ENCODE data around the gene TRDN.
"Not testable (repeated sequence)": the region's sequence is repeated elsewhere in the genome, so short reads cannot be mapped to it uniquely, and the experiment has no call there.

Gene TRDN

DNA sequence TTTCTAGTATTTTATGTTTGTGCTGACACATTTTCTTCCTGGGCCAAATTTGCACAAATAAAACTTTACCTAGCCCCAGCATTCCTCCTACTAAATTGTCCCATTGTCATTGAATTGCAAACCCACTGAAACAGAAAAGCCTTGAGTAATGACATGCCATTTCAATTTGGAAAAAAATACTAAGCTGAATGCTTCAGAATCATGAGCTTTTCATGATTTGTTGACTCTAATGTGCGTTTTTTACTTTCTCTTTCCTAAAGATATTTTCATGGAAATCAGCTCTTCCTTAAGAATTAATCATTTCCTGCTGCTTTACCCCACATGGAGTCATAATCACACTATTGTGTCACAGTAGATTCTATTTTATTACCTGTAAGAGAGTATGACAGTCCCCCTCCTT is 47.4 kb downstream of the TRDN start:
- H3K4me3 ChIP-seq (ENCODE audit: low read length) = no peak overlapping the region
- TF ChIP-seq, protein P1, sequence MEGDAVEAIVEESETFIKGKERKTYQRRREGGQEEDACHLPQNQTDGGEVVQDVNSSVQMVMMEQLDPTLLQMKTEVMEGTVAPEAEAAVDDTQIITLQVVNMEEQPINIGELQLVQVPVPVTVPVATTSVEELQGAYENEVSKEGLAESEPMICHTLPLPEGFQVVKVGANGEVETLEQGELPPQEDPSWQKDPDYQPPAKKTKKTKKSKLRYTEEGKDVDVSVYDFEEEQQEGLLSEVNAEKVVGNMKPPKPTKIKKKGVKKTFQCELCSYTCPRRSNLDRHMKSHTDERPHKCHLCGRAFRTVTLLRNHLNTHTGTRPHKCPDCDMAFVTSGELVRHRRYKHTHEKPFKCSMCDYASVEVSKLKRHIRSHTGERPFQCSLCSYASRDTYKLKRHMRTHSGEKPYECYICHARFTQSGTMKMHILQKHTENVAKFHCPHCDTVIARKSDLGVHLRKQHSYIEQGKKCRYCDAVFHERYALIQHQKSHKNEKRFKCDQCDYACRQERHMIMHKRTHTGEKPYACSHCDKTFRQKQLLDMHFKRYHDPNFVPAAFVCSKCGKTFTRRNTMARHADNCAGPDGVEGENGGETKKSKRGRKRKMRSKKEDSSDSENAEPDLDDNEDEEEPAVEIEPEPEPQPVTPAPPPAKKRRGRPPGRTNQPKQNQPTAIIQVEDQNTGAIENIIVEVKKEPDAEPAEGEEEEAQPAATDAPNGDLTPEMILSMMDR (conservative IDR thresholded peaks at IDR 0.05; ENCODE audit: low read depth, low read length) = no peak
- DNase-seq (ENCODE audit: low read depth) = no peak

DNA sequence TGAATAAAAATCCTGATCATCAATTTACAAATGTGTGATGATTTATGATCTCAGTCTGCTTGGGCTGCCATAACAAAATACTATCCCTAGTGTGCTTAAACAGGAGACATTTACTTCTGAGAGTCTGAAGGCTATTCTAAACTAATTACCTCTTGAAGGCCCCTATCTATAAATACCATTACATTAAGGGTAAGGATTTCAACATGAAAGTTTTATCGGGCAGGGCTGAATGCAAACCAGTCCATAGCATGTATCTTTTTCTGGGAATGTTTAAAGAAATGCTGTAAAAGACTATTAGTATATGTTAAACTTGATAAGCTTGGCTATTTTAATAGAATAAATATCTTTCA is 48.2 kb downstream of the TRDN start:
- H3K4me3 ChIP-seq (ENCODE audit: low read length) = no peak overlapping the region
- no peak for DNase-seq (ENCODE audit: low read depth)
- TF ChIP-seq, protein P1 (conservative IDR thresholded peaks at IDR 0.05; ENCODE audit: low read depth, low read length) = no peak

DNA sequence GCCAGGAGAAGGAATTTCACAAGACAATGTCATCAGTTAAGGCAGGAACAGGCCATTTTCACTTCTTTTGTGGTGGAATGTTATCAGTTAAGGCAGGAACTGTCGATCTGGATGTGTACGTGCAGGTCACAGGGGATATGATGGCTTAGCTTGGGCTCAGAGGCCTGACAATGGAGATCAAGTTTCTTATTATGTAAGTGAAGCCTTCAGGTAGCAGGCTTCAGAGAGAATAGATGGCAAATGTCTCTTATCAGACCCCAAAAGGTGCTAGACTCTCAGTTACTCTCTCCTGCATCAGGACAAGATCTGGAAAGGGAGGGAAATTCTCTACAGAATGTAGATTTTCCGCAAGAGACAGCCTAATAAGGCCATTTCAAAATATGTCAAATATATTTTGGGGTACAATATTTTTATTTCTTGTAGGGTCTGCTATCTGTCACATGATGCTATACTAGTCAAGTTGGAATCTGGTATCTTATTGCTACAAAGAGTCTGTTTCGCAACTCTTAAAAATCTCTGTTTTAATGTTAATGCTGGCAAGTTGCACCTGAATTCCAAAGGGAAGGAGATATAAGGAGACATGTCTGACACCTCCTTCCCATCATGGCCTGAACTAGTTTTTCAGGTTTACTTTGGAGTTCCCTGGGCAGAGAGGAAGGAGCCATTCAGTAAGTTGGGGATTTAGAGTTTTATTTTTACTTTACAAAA is 48.8 kb downstream of the TRDN start:
- DNase-seq (ENCODE audit: low read depth) = no peak
- TF ChIP-seq, protein P1 (conservative IDR thresholded peaks at IDR 0.05; ENCODE audit: low read depth, low read length) = no peak
- H3K4me3 ChIP-seq (ENCODE audit: low read length) = no peak overlapping the region

DNA sequence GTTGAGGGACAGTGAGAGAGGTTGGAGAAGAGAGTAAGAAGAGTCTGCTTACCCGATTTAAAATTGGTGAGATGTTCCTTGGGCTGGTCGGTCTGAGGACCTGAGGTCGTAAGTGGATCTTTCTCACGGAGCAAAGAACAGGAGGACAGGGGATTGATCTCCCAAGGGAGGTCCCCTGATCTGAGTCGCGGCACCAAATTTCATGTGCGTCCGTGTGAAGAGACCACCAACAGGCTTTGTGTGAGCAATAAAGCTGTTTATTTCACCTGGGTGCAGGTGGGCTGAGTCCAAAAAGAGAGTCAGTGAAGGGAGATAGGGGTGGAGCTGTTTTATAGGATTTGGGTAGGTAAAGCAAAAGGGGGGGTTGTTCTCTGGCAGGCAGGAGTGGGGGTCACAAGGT is 49.3 kb downstream of the TRDN start:
- not testable (repeated sequence) for H3K4me3 ChIP-seq (ENCODE audit: low read length); DNase-seq (ENCODE audit: low read depth)

DNA sequence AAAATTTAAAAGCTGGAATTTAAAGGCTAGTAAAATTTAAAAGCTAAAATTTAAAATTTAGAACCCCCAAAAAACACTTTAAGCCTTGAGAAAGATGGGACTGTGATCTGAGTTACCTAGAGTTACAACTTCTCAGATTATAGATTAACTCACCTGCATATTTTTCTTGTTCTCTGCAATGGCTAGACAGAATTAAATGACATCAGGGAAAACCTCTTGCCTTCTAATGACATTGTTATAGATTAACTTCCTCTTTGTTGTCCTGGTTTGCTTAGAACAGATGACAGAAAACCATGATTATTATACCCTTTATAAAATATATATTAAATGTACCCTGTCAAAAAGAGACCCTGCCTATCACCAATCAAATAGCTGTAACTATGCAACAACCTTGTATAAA is 56.4 kb downstream of the TRDN start:
- no peak overlapping the region for H3K4me3 ChIP-seq (ENCODE audit: low read length)
- TF ChIP-seq, protein P1 (conservative IDR thresholded peaks at IDR 0.05; ENCODE audit: low read depth, low read length) = no peak
- DNase-seq (ENCODE audit: low read depth) = no peak

DNA sequence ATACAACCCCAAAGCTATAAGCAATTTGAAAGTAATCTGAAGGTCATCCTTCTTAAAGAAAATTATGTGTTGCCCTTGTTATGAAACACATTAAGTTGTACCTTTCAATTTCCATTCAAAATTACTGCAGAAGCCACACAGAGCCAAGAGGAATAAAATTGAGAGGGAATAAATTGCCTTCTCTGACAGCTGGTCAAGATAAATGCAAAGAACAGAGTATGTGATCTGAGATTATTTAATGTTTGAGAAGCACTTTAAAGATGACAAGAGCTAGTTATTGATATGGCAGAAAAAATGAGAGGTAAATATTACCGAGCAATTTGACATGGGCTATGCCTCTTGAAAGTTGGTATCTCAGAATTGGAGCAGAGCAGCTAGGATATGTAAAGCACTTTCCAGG is 61.6 kb downstream of the TRDN start:
- no peak overlapping the region for H3K4me3 ChIP-seq (ENCODE audit: low read length)
- DNase-seq (ENCODE audit: low read depth) = no peak
- TF ChIP-seq, protein P1 (conservative IDR thresholded peaks at IDR 0.05; ENCODE audit: low read depth, low read length) = no peak

DNA sequence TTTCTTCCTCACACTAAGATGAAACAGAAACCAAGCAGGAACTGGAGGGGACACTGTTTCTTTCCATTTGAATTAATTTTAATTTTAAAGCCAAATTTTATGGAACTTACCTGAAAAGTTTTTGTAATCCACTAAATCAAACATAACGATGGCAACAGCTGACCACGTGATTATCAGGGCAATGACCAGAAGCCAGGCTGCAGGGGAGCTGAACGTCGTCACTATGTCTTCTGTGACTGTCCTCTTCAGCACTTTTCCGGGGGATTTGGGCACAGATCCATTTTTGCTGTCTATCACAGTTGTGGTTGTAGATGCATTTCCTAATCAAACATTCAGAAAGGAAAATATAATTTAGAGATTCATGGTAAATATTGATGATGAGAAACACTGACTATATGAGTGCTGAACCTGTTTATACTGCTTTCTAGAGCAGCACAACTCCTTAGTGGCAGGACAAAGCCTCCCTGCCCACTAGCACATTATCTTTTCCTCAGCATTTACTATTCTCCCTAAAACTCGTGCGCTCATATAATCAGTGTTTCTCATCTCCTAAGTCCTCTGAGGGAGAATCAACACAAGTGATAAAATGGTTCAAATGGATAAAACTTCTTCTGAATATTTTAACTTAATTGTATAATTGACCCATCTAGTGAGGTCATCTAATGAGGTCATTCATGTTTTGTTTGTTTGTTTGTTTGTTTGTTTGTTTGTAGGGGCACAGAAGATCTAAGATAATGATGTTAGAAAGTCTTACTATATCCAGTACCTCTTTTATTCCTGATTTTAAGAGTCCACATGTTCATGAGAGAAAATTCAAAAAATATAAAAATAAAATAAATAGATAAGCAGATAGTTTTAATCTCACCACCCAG is 65.7 kb downstream of the TRDN start:
- TF ChIP-seq, protein P1 (conservative IDR thresholded peaks at IDR 0.05; ENCODE audit: low read depth, low read length) = no peak
- no peak for DNase-seq (ENCODE audit: low read depth)
- H3K4me3 ChIP-seq (ENCODE audit: low read length) = no peak overlapping the region
